HG03354 (cell line): ENCODE results near the gene ETFBKMT.

ENCODE experiments used
- ATAC-seq: cut with Tn5 transposase; IDR thresholded peaks from one replicate; pipeline ENCODE4 v1.9.1; 2021; ENCODE audit warnings: mild to moderate bottlenecking; ENCODE audit not compliant: unreplicated experiment, poor library complexity, severe bottlenecking

Gene ETFBKMT

GRCh38 chr12:31659087-31659942 is at the start of gene ETFBKMT:
ETFBKMT (plus strand) TSS chr12:31659688; CDS start chr12:31661954, 2,266 bp downstream.
- peak; percentile 100 for ATAC-seq

- ATAC-seq: no peak
Observed at GRCh38 chr12:31612819-31613218, 46.7 kb upstream of the ETFBKMT start.

GRCh38 chr12:31618228-31619025 is 41.1 kb upstream of the ETFBKMT start:
- no peak for ATAC-seq

- no peak for ATAC-seq
Observed at GRCh38 chr12:31620311-31620710, 39.2 kb upstream of the ETFBKMT start.

- ATAC-seq: no peak
Observed at GRCh38 chr12:31622038-31622437, 37.5 kb upstream of the ETFBKMT start.

- no peak for ATAC-seq
Observed at GRCh38 chr12:31626270-31626995, 33.1 kb upstream of the ETFBKMT start.

- no peak for ATAC-seq
Observed at GRCh38 chr12:31627456-31628054, 31.9 kb upstream of the ETFBKMT start.

GRCh38 chr12:31629756-31630732 is 29.4 kb upstream of the ETFBKMT start:
- no peak for ATAC-seq

- no peak for ATAC-seq
Observed at GRCh38 chr12:31631023-31631724, 28.3 kb upstream of the ETFBKMT start.

- no peak for ATAC-seq
Observed at GRCh38 chr12:31631809-31632208, 27.7 kb upstream of the ETFBKMT start.

- ATAC-seq: no peak
Observed at GRCh38 chr12:31633464-31633863, 26.0 kb upstream of the ETFBKMT start.

GRCh38 chr12:31634620-31635019 is 24.9 kb upstream of the ETFBKMT start:
- ATAC-seq: no peak

- ATAC-seq: no peak
Observed at GRCh38 chr12:31641509-31642090, 17.9 kb upstream of the ETFBKMT start.

- ATAC-seq: no peak
Observed at GRCh38 chr12:31644536-31644935, 15.0 kb upstream of the ETFBKMT start.

- ATAC-seq: no peak
Observed at GRCh38 chr12:31645924-31646323, 13.6 kb upstream of the ETFBKMT start.

- no peak for ATAC-seq
Observed at GRCh38 chr12:31647086-31647491, 12.4 kb upstream of the ETFBKMT start.

GRCh38 chr12:31650918-31651317 is 8.6 kb upstream of the ETFBKMT start:
- ATAC-seq: no peak
